Neuronal stem cell (in vitro differentiated cells): ENCODE data around the gene STK33.

Experiments
- DNase-seq: peaks from one replicate; pipeline ENCODE4 v3.0.0-alpha.2; 2013; ENCODE audit warnings: low spot score
- H2AFZ ChIP-seq: one replicate; pipeline ENCODE4 v1.6.1; 2013; ENCODE audit warnings: mild to moderate bottlenecking, low read length, inconsistent platforms
- H2AK5ac ChIP-seq: 2 replicates; pipeline ENCODE4 v1.6.1; 2013; ENCODE audit warnings: low read depth, mild to moderate bottlenecking, inconsistent platforms, low read length, moderate library complexity, mixed read lengths
- H2BK120ac ChIP-seq: 2 replicates; pipeline ENCODE4 v1.6.1; 2013; ENCODE audit warnings: low read depth, mild to moderate bottlenecking, inconsistent platforms, low read length, moderate library complexity, mixed read lengths
- H2BK12ac ChIP-seq: one replicate; pipeline ENCODE4 v1.6.1; 2013; ENCODE audit warnings: low read length, inconsistent platforms
- H2BK15ac ChIP-seq: 2 replicates; pipeline ENCODE4 v1.6.1; 2013; ENCODE audit warnings: mild to moderate bottlenecking, low read length, inconsistent platforms, mixed read lengths
- H2BK5ac ChIP-seq: one replicate; pipeline ENCODE4 v1.6.1; 2013; ENCODE audit warnings: inconsistent platforms, mild to moderate bottlenecking, low read length, moderate library complexity
- H3K14ac ChIP-seq: one replicate; pipeline ENCODE4 v1.6.1; 2013; ENCODE audit warnings: low read length, inconsistent platforms
- H3K18ac ChIP-seq: 2 replicates; pipeline ENCODE4 v1.6.1; 2013; ENCODE audit warnings: low read length, inconsistent platforms
- H3K23ac ChIP-seq: 2 replicates; pipeline ENCODE4 v1.6.1; 2013; ENCODE audit warnings: low read depth, mild to moderate bottlenecking, mixed read lengths, low read length, inconsistent platforms; ENCODE audit not compliant: poor library complexity
- H3K27ac ChIP-seq: replicated peaks from 3 replicates; pipeline ENCODE4 v1.5.1; 2013; ENCODE audit warnings: low read length, inconsistent platforms
- H3K27me3 ChIP-seq, 3 experiments: 2 replicates each; pipeline ENCODE4 v1.6.1; 2013; ENCODE audit warnings: low read length in 3 of 3, mild to moderate bottlenecking in 2 of 3, inconsistent platforms in 1 of 3, low read depth in 1 of 3, mixed read lengths in 1 of 3, moderate library complexity in 1 of 3; ENCODE audit not compliant: control insufficient read depth in 3 of 3, insufficient read depth in 3 of 3
- H3K36me3 ChIP-seq, 2 donors: replicated peaks in 1 of 2; 2 replicates each; pipeline ENCODE4 v1.6.1; 2013; ENCODE audit warnings: low read length in 2 of 2; ENCODE audit not compliant: control insufficient read depth in 2 of 2, insufficient read depth in 2 of 2
- H3K4ac ChIP-seq: 2 replicates; pipeline ENCODE4 v1.6.1; 2013; ENCODE audit warnings: inconsistent platforms, mild to moderate bottlenecking, low read length, moderate library complexity
- H3K4me1 ChIP-seq, 2 donors: 1 replicate in 1 of 2; 2 replicates in 1 of 2; pipeline ENCODE4 v1.6.1; 2013; ENCODE audit warnings: low read length in 2 of 2, low read depth in 1 of 2; ENCODE audit not compliant: control insufficient read depth in 2 of 2, insufficient read depth in 1 of 2
- H3K4me2 ChIP-seq: one replicate; pipeline ENCODE4 v1.6.1; 2013; ENCODE audit warnings: mild to moderate bottlenecking, low read length, inconsistent platforms; ENCODE audit not compliant: insufficient read depth, poor library complexity, severe bottlenecking
- H3K4me3 ChIP-seq, 2 donors: 2 replicates each; pipeline ENCODE4 v1.5.1; 2013; ENCODE audit warnings: low read length in 2 of 2, mild to moderate bottlenecking in 2 of 2, inconsistent platforms in 1 of 2, moderate library complexity in 1 of 2
- H3K79me1 ChIP-seq: one replicate; pipeline ENCODE4 v1.6.1; 2013; ENCODE audit warnings: low read depth, mild to moderate bottlenecking, inconsistent platforms, low read length, moderate library complexity
- H3K9ac ChIP-seq: one replicate; pipeline ENCODE4 v1.6.1; 2013; ENCODE audit warnings: mild to moderate bottlenecking, low read depth, low read length, inconsistent platforms; ENCODE audit not compliant: poor library complexity
- H3K9me3 ChIP-seq, 2 donors: replicated peaks in 1 of 2; 2 replicates each; pipeline versions ENCODE3 to v1.6.1; 2013; ENCODE audit warnings: low read length in 2 of 2, mild to moderate bottlenecking in 2 of 2, inconsistent platforms in 1 of 2, low read depth in 1 of 2, mixed read lengths in 1 of 2, moderate library complexity in 1 of 2; ENCODE audit not compliant: control insufficient read depth in 2 of 2, insufficient read depth in 1 of 2
- H4K8ac ChIP-seq: one replicate; pipeline ENCODE4 v1.6.1; 2013; ENCODE audit warnings: low read depth, mild to moderate bottlenecking, inconsistent platforms, low read length, moderate library complexity
- H4K91ac ChIP-seq: one replicate; pipeline ENCODE4 v1.6.1; 2013; ENCODE audit warnings: low read length, low read depth, mild to moderate bottlenecking, inconsistent platforms; ENCODE audit not compliant: poor library complexity
- WGBS, 2 donors: extraction: QIAGEN DNeasy Blood & Tissue Kit; methylation state at CpG; one replicate each; pipeline ENCODE4 v1.1.7; 2013; ENCODE audit warnings: missing lambda C conversion rate in 2 of 2, mixed read lengths in 1 of 2; ENCODE audit not compliant: insufficient read length in 2 of 2, insufficient replicate concordance in 1 of 2; ENCODE audit errors: extremely low coverage in 2 of 2; 5-methylcytosine and 5-hydroxymethylcytosine counted together

STK33 gene

GRCh38 chr11:8415195-8415594, 178.8 kb downstream of the STK33 start:
- no peak overlapping the region for H4K8ac ChIP-seq
- H3K23ac ChIP-seq: no peak overlapping the region
- H3K4me1 ChIP-seq: no peaks in the 10 kb centered on the region
- no peaks in the 10 kb centered on the region for H3K9me3 ChIP-seq
- H3K79me1 ChIP-seq: no peaks in the 10 kb centered on the region
- no peak overlapping the region for H3K27ac ChIP-seq
- no peak overlapping the region for H2AK5ac ChIP-seq
- H3K18ac ChIP-seq: no peak overlapping the region
- no peak overlapping the region for H2BK120ac ChIP-seq
- H3K4me2 ChIP-seq: no peak overlapping the region
- no peak overlapping the region for H4K91ac ChIP-seq
- H3K9ac ChIP-seq: no peak overlapping the region
- no peak overlapping the region for H2BK5ac ChIP-seq
- H3K14ac ChIP-seq: no peak overlapping the region
- no peak overlapping the region for H2BK12ac ChIP-seq
- H3K4me3 ChIP-seq: no peak overlapping the region
- no CpG with 5 or more reads among the region's 1 CpG for WGBS, 2 donors
- H3K27me3 ChIP-seq: no peaks in the 10 kb centered on the region
- H3K4ac ChIP-seq: no peak overlapping the region
- no peak overlapping the region for H2BK15ac ChIP-seq
- no peak overlapping the region for H2AFZ ChIP-seq
- peaks cover 2 to 4% of the 10 kb centered on the region in 2 donors for H3K36me3 ChIP-seq
- no peak for DNase-seq

DNA sequence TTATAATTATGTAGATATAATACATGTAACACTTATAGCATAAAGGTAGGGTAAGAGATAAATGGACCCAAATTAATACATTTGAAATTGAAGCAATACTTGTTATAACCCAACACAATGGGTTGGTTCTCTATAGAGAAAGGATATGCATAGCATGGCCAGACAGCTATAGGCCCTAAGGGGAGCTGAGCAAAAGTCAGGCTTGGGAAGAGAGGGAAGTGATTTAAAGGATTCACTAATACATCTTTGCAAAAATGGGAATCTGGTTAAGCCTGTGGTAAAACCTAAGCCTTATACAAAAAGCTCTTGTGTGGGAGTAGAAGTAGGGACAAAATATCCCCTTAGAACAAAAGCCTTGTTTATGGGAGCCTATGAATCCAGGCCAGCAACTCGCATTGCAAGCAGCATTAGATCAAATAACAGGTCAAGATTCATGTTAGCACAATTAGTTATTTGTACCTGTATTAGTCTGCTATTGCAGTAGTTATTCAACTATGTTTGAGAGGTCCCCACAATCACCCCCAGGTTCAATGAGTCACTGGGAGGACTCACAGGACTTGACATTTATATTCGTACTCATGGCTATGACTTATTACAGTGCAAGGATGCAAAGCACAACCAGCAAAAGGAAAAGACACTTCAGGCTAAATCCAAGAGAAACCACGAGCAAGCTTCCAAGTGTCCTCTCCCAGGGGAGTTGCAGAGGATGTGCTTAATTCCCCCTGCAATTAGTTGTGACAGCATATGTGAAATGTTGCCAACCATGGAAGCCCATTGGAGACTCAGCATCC, 185.7 kb downstream of the STK33 start:
- H3K23ac ChIP-seq: no peak overlapping the region
- whole genome bisulfite sequencing, 2 donors: no CpG with 5 or more reads among the region's 3 CpGs

GRCh38 chr11:8403310-8403709, 190.7 kb downstream of the STK33 start:
- H3K27ac ChIP-seq: no peak overlapping the region
- no peak for DNase-seq
- H3K4ac ChIP-seq: no peak overlapping the region
- no peaks in the 10 kb centered on the region for H3K4me1 ChIP-seq
- H3K14ac ChIP-seq: no peak overlapping the region
- no peak overlapping the region for H2AK5ac ChIP-seq
- H2BK120ac ChIP-seq: no peak overlapping the region
- no peak overlapping the region for H4K8ac ChIP-seq
- no peaks in the 10 kb centered on the region for H3K79me1 ChIP-seq
- no peak overlapping the region for H3K9ac ChIP-seq
- H3K4me3 ChIP-seq: no peak overlapping the region
- no peak overlapping the region for H2BK5ac ChIP-seq
- no peak overlapping the region for H4K91ac ChIP-seq
- H3K27me3 ChIP-seq: no peaks in the 10 kb centered on the region
- no peak overlapping the region for H3K18ac ChIP-seq
- no peak overlapping the region for H3K23ac ChIP-seq
- WGBS, 2 donors: no CpG with 5 or more reads among the region's 1 CpG
- no peak overlapping the region for H2AFZ ChIP-seq
- no peaks in the 10 kb centered on the region for H3K9me3 ChIP-seq
- H3K36me3 ChIP-seq: no peaks in the 10 kb centered on the region
- H2BK12ac ChIP-seq: no peak overlapping the region
- H3K4me2 ChIP-seq: no peak overlapping the region
- no peak overlapping the region for H2BK15ac ChIP-seq

More for the DNA sequence above, 185.7 kb downstream of the STK33 start:
- Histone ChIP-seq H2BK15ac (no peak overlapping the region), H2BK120ac (no peak overlapping the region), H2AFZ (no peak overlapping the region), H3K79me1 (no peaks in the 10 kb centered on the region), H3K9me3 (no peaks in the 10 kb centered on the region), H3K4me2 (no peak overlapping the region), H4K91ac (no peak overlapping the region), H3K36me3 (peaks cover 0 to 4% of the 10 kb centered on the region in 2 donors), H3K4me3 (no peak overlapping the region), H3K4me1 (no peaks in the 10 kb centered on the region), H3K9ac (no peak overlapping the region), H3K27ac (no peak overlapping the region), H3K18ac (no peak overlapping the region), H3K4ac (no peak overlapping the region), H2BK5ac (no peak overlapping the region), H2BK12ac (no peak overlapping the region), H3K27me3 (no peaks in the 10 kb centered on the region), H2AK5ac (no peak overlapping the region), H4K8ac (no peak overlapping the region), H3K14ac (no peak overlapping the region)
- DNase-seq: no peak

DNA sequence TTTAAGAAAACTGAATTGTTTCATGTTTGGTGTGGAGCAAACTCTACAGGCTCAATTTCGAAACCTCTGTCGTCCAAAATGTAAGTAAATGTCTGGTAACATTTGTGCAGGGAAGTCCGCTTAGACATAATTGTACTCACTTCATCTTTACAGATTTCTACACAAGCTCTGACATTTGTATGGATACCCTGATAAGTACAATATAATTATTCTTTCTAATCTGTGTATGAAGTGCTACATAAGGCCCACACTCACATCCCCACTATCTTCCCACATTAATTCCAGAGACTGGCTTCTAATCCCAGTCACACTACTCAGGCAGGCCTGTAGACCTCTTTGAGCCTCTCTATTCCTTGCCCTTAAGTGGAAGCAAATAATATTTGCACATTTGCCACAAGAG, 201.1 kb downstream of the STK33 start:
- H3K4me2 ChIP-seq: no peak overlapping the region
- no peak overlapping the region for H2BK12ac ChIP-seq
- peaks cover 9 to 12% of the 10 kb centered on the region in 2 donors for H3K4me1 ChIP-seq
- H2BK15ac ChIP-seq: no peak overlapping the region
- peaks cover 0 to 6% of the 10 kb centered on the region in 2 donors for H3K9me3 ChIP-seq
- no peak overlapping the region for H3K23ac ChIP-seq
- no peak overlapping the region for H2AK5ac ChIP-seq
- no peaks in the 10 kb centered on the region for H3K36me3 ChIP-seq
- no peak overlapping the region for H3K9ac ChIP-seq
- H3K14ac ChIP-seq: no peak overlapping the region
- no peak overlapping the region for H3K4me3 ChIP-seq
- no peaks in the 10 kb centered on the region for H3K27me3 ChIP-seq
- H2AFZ ChIP-seq: no peak overlapping the region
- H4K8ac ChIP-seq: no peak overlapping the region
- no CpG with 5 or more reads among the region's 3 CpGs for WGBS, 2 donors
- H4K91ac ChIP-seq: no peak overlapping the region
- no peak for DNase-seq
- H3K79me1 ChIP-seq: no peaks in the 10 kb centered on the region
- H3K4ac ChIP-seq: no peak overlapping the region
- H2BK5ac ChIP-seq: no peak overlapping the region
- H3K27ac ChIP-seq: no peak overlapping the region
- H2BK120ac ChIP-seq: no peak overlapping the region
- no peak overlapping the region for H3K18ac ChIP-seq
